ENCODE results near the gene FAM76B.

GRCh38 chr11:95835768-95836488 lies 46.3 kb upstream of the FAM76B start:
- TF ChIP-seq, protein P1, sequence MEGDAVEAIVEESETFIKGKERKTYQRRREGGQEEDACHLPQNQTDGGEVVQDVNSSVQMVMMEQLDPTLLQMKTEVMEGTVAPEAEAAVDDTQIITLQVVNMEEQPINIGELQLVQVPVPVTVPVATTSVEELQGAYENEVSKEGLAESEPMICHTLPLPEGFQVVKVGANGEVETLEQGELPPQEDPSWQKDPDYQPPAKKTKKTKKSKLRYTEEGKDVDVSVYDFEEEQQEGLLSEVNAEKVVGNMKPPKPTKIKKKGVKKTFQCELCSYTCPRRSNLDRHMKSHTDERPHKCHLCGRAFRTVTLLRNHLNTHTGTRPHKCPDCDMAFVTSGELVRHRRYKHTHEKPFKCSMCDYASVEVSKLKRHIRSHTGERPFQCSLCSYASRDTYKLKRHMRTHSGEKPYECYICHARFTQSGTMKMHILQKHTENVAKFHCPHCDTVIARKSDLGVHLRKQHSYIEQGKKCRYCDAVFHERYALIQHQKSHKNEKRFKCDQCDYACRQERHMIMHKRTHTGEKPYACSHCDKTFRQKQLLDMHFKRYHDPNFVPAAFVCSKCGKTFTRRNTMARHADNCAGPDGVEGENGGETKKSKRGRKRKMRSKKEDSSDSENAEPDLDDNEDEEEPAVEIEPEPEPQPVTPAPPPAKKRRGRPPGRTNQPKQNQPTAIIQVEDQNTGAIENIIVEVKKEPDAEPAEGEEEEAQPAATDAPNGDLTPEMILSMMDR (IDR thresholded peaks at IDR 0.05), result peak; percentile 63 to 89 (median 84)
- TF ChIP-seq POLR2A (IDR thresholded peaks at IDR 0.05), result no peak
